Mesendoderm (in vitro differentiated cells): ENCODE measurements around the gene NKIRAS2.

Experiments
- DNase-seq: peaks from one replicate; pipeline ENCODE4 v3.0.0; 2013
- H2AK5ac ChIP-seq: 2 replicates; pipeline ENCODE4 v1.6.1; 2013; ENCODE audit warnings: low read length, inconsistent platforms
- H2BK120ac ChIP-seq: 2 replicates; pipeline ENCODE4 v1.6.1; 2013; ENCODE audit warnings: low read depth, mild to moderate bottlenecking, low read length, moderate library complexity, mixed read lengths
- H2BK15ac ChIP-seq: replicated peaks from 2 replicates; pipeline ENCODE4 v1.6.1; 2013; ENCODE audit warnings: low read depth, mild to moderate bottlenecking, moderate library complexity
- H2BK5ac ChIP-seq: 2 replicates; pipeline ENCODE4 v1.6.1; 2013; ENCODE audit warnings: low read length, inconsistent platforms
- H3K18ac ChIP-seq: 2 replicates; pipeline ENCODE4 v1.6.1; 2013; ENCODE audit warnings: mild to moderate bottlenecking, low read length, mixed read lengths
- H3K23ac ChIP-seq: one replicate; pipeline ENCODE4 v1.6.1; 2013; ENCODE audit warnings: low read length
- H3K27ac ChIP-seq: 2 replicates; pipeline ENCODE4 v1.5.1; 2013; ENCODE audit warnings: low read depth, mild to moderate bottlenecking, inconsistent platforms, low read length, moderate library complexity
- H3K27me3 ChIP-seq: 2 replicates; pipeline ENCODE4 v1.6.1; 2013; ENCODE audit warnings: low read length, control low read depth, mild to moderate bottlenecking, inconsistent platforms; ENCODE audit not compliant: insufficient read depth, poor library complexity
- H3K36me3 ChIP-seq: 2 replicates; pipeline ENCODE4 v1.6.1; 2013; ENCODE audit warnings: low read length, inconsistent platforms; ENCODE audit not compliant: control insufficient read depth, insufficient read depth
- H3K4ac ChIP-seq: one replicate; pipeline ENCODE4 v1.6.1; 2013; ENCODE audit warnings: low read depth, mild to moderate bottlenecking, low read length, moderate library complexity
- H3K4me1 ChIP-seq: 2 replicates; pipeline ENCODE4 v1.6.1; 2013; ENCODE audit warnings: low read depth, low read length, inconsistent platforms; ENCODE audit not compliant: control insufficient read depth
- H3K4me2 ChIP-seq: 2 replicates; pipeline ENCODE4 v1.6.1; 2013; ENCODE audit warnings: low read length
- H3K4me3 ChIP-seq: 2 replicates; pipeline ENCODE4 v1.5.1; 2013; ENCODE audit warnings: mild to moderate bottlenecking, low read length
- H3K56ac ChIP-seq: one replicate; pipeline ENCODE4 v1.6.1; 2013; ENCODE audit warnings: low read length
- H3K79me1 ChIP-seq: 2 replicates; pipeline ENCODE4 v1.6.1; 2013; ENCODE audit warnings: low read length, inconsistent platforms
- H3K79me2 ChIP-seq: 2 replicates; pipeline ENCODE4 v1.6.1; 2013; ENCODE audit warnings: mild to moderate bottlenecking, low read length; ENCODE audit not compliant: control insufficient read depth, insufficient read depth
- H3K9ac ChIP-seq: 2 replicates; pipeline ENCODE4 v1.6.1; 2013; ENCODE audit warnings: low read length, inconsistent platforms
- H4K5ac ChIP-seq: one replicate; pipeline ENCODE4 v1.6.1; 2013; ENCODE audit warnings: low read length
- H4K8ac ChIP-seq: one replicate; pipeline ENCODE4 v1.6.1; 2013; ENCODE audit warnings: low read depth, mild to moderate bottlenecking, control low read depth, low read length, moderate library complexity
- WGBS: extraction: QIAGEN DNeasy Blood & Tissue Kit; methylation state at CpG from one replicate; pipeline ENCODE4 v1.1.7; 2013; ENCODE audit warnings: low lambda C conversion rate, missing lambda C conversion rate; ENCODE audit not compliant: insufficient coverage; ENCODE audit errors: extremely low coverage; 5-methylcytosine and 5-hydroxymethylcytosine counted together

The NKIRAS2 gene

DNA sequence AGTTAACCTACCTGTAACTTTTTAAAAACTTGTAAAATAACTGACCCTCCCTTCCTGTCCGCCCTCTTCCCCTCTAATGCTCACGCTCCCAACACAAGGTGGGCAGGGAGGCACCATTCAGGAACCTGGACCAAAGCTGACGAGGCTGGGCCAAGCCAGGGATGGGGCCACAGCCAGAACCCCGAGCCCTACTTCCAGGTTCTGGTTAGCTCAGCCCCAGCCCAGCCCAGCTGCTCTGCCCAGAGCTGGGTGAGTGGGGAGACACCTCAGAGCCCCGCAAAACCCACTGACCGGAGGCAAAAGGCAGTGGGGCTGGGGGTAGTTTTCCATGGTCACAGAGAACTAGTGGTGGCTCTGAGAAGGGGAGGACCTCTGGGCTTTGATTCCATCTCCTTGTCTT lies 45.9 kb upstream of the NKIRAS2 start:
- Histone ChIP-seq H3K36me3 (peaks cover 16% of the 10 kb centered on the region), H3K79me2 (no peaks in the 10 kb centered on the region)
- WGBS: no CpG with 5 or more reads among the region's 6 CpGs

GRCh38 chr17:41974658-41975057 lies 45.2 kb upstream of the NKIRAS2 start:
- Histone ChIP-seq H2BK5ac (no peak overlapping the region), H3K4ac (no peak overlapping the region), H3K27ac (no peak overlapping the region), H3K79me2 (no peaks in the 10 kb centered on the region), H3K4me3 (no peak overlapping the region), H3K9ac (no peak overlapping the region), H2BK120ac (no peak overlapping the region), H2AK5ac (no peak overlapping the region), H3K23ac (no peak overlapping the region), H3K56ac (no peak overlapping the region), H3K36me3 (peaks cover 16% of the 10 kb centered on the region), H4K8ac (no peak overlapping the region), H3K4me1 (no peaks in the 10 kb centered on the region), H4K5ac (no peak overlapping the region), H3K18ac (no peak overlapping the region), H3K27me3 (no peaks in the 10 kb centered on the region), H3K4me2 (no peak overlapping the region), H3K79me1 (peaks cover 2% of the 10 kb centered on the region), H2BK15ac (no peak overlapping the region)
- no CpG with 5 or more reads among the region's 5 CpGs for WGBS
- DNase-seq: no peak

More for the DNA sequence above, 45.9 kb upstream of the NKIRAS2 start:
- no peak overlapping the region for H3K4me3 ChIP-seq
- no peak overlapping the region for H2BK120ac ChIP-seq
- no peak overlapping the region for H4K5ac ChIP-seq
- no peaks in the 10 kb centered on the region for H3K27me3 ChIP-seq
- H2BK5ac ChIP-seq: no peak overlapping the region
- H3K79me1 ChIP-seq: peaks cover 2% of the 10 kb centered on the region
- no peak overlapping the region for H3K23ac ChIP-seq
- no peak overlapping the region for H3K18ac ChIP-seq
- no peaks in the 10 kb centered on the region for H3K4me1 ChIP-seq
- no peak overlapping the region for H2BK15ac ChIP-seq
- no peak overlapping the region for H4K8ac ChIP-seq
- H3K4ac ChIP-seq: no peak overlapping the region
- H3K27ac ChIP-seq: no peak overlapping the region
- DNase-seq: no peak
- no peak overlapping the region for H3K4me2 ChIP-seq
- no peak overlapping the region for H3K9ac ChIP-seq
- H3K56ac ChIP-seq: no peak overlapping the region
- H2AK5ac ChIP-seq: no peak overlapping the region

- Histone ChIP-seq H3K4me3 (no peak overlapping the region), H3K4me2 (no peak overlapping the region), H3K79me1 (peaks cover 2% of the 10 kb centered on the region), H2BK120ac (no peak overlapping the region), H3K36me3 (peaks cover 16% of the 10 kb centered on the region), H2AK5ac (no peak overlapping the region), H3K27ac (no peak overlapping the region), H3K18ac (no peak overlapping the region), H2BK15ac (no peak overlapping the region), H3K4ac (no peak overlapping the region), H3K79me2 (no peaks in the 10 kb centered on the region), H2BK5ac (no peak overlapping the region), H3K4me1 (no peaks in the 10 kb centered on the region), H4K5ac (no peak overlapping the region), H3K56ac (no peak overlapping the region), H4K8ac (no peak overlapping the region), H3K9ac (no peak overlapping the region), H3K27me3 (no peaks in the 10 kb centered on the region), H3K23ac (no peak overlapping the region)
- WGBS: no CpG with 5 or more reads among the region's 9 CpGs
- no peak for DNase-seq
These were observed 44.5 kb upstream of the NKIRAS2 start for GRCh38 chr17:41975099-41976083.

DNA sequence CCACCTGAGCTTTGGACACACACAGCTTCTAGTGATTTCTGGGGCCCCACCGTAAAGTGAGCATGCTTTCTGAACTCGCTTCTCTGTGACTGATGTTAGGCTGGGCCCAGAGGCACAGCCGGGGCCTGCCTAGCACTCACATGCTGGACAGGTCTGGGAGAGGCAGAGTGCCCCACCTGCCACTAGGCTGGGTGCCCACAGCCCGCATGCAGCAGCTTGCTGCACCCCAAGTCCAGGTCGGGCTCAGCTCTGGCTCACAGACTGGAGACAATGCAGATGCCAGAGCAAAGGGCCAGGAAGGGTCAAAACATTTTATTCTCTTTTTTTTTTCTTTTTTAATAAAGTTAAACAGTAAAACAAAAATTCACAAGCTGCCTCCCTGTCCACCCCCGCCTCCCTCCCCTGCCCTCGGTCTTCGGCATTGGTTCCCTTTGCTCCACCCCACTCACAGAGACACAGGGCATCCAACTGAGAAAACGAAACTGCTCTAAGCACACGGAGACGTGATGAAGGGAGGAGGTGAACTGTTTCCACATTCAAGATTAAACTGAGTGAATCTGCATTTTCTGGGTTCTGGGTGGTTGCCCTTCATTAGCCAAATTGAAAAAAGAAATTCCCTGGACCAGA lies 43.6 kb upstream of the NKIRAS2 start:
- DNase-seq: no peak
- Histone ChIP-seq H2BK120ac (no peak overlapping the region), H3K18ac (no peak overlapping the region), H3K56ac (no peak overlapping the region), H3K4me1 (no peaks in the 10 kb centered on the region), H2BK15ac (no peak overlapping the region), H3K79me1 (no peaks in the 10 kb centered on the region), H3K36me3 (peaks cover 14% of the 10 kb centered on the region), H3K79me2 (no peaks in the 10 kb centered on the region), H4K5ac (no peak overlapping the region), H2AK5ac (no peak overlapping the region), H3K23ac (no peak overlapping the region), H4K8ac (no peak overlapping the region), H3K9ac (no peak overlapping the region), H3K4me2 (no peak overlapping the region), H2BK5ac (no peak overlapping the region), H3K4ac (no peak overlapping the region), H3K27me3 (no peaks in the 10 kb centered on the region), H3K4me3 (no peak overlapping the region), H3K27ac (no peak overlapping the region)
- no CpG with 5 or more reads among the region's 11 CpGs for WGBS

GRCh38 chr17:41977991-41978390 lies 41.9 kb upstream of the NKIRAS2 start:
- no peak overlapping the region for H3K4me3 ChIP-seq
- no peak for DNase-seq

More at GRCh38 chr17:41977991-41978390, 41.9 kb upstream of the NKIRAS2 start:
- Histone ChIP-seq H2BK15ac (no peak overlapping the region), H3K4ac (no peak overlapping the region), H4K5ac (no peak overlapping the region), H3K36me3 (peaks cover 15% of the 10 kb centered on the region), H3K23ac (no peak overlapping the region), H3K56ac (no peak overlapping the region), H3K18ac (no peak overlapping the region), H3K27me3 (no peaks in the 10 kb centered on the region), H3K27ac (no peak overlapping the region), H3K4me1 (no peaks in the 10 kb centered on the region), H4K8ac (no peak overlapping the region), H2AK5ac (no peak overlapping the region), H2BK5ac (no peak overlapping the region), H3K9ac (no peak overlapping the region), H3K79me2 (no peaks in the 10 kb centered on the region), H3K4me2 (no peak overlapping the region), H2BK120ac (no peak overlapping the region), H3K79me1 (no peaks in the 10 kb centered on the region)
- WGBS: no CpG with 5 or more reads among the region's 4 CpGs
